Measurements from ENCODE around the gene SLC66A3.

DNA sequence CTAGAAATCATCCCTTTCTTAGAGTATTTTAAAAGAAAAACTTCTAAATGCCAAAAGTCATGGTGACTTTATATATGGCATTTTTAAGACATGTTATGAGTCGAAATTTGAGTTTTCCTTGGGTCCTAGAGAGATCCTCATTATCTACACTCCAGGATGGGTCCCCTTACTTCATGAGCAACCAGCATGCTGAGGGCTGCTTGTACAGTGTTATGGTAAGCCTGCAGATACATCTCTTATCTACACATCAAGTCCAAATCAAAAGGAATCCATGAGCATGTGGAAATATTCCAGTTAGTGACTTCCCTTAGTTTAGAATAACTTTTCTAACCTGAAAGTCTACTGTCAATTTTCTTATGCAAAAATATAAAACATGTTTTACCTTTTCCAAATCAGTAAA lies 58.7 kb downstream of the SLC66A3 start:
- TF ChIP-seq FOXP2 (optimal IDR thresholded peaks at IDR 0.05; ENCODE audit: control extremely low read depth, extremely low read length, insufficient read depth) (no peak), POLR2AphosphoS5 (IDR thresholded peaks at IDR 0.05; ENCODE audit: borderline replicate concordance, low read depth, low read length) (no peak), EZH2 (IDR thresholded peaks at IDR 0.05) (no peak)

Measured in SK-N-MC (cell line).